A673 (cell line): ENCODE results near the gene NEDD9.

Experiments used
- EZH2 ChIP-seq: fragments of 200-600 bp; sonication (generic); IDR thresholded peaks from 2 replicates; pipeline ENCODE4 v1.6.1; 2017; ENCODE audit warnings: borderline replicate concordance, low read depth, mild to moderate bottlenecking, mixed read lengths, antibody characterized with exemption, low read length; ENCODE audit not compliant: poor library complexity, severe bottlenecking
- TF ChIP-seq, protein P1 (sequence below): fragments of 300-800, 200-600 bp; sonication (generic); conservative IDR thresholded peaks from 2 replicates; pipeline ENCODE4 v1.5.1; 2017; ENCODE audit warnings: low read depth, mild to moderate bottlenecking, antibody characterized with exemption, low read length, moderate library complexity, mixed read lengths

DNA sequence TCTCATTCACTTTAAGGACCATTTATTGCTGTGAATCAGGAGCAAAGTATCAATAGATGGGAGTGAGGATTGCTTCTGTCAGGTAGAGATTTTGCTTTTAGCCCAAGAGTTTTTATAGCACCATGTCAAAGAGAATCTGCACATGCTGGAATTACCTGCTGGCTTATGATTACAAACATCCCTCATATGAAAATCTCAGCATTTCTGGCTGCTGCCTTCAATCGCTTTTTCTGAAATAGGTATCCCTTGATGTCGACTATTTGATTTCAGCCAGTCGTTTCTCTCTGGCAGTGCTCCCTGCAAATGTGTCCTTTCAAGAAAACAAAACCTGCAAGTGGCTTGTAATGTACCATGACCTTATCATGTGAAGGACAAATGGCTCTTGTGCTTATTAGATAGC is 34.5 kb upstream of the NEDD9 start:
- no peak for TF ChIP-seq EZH2
- TF ChIP-seq, protein P1, sequence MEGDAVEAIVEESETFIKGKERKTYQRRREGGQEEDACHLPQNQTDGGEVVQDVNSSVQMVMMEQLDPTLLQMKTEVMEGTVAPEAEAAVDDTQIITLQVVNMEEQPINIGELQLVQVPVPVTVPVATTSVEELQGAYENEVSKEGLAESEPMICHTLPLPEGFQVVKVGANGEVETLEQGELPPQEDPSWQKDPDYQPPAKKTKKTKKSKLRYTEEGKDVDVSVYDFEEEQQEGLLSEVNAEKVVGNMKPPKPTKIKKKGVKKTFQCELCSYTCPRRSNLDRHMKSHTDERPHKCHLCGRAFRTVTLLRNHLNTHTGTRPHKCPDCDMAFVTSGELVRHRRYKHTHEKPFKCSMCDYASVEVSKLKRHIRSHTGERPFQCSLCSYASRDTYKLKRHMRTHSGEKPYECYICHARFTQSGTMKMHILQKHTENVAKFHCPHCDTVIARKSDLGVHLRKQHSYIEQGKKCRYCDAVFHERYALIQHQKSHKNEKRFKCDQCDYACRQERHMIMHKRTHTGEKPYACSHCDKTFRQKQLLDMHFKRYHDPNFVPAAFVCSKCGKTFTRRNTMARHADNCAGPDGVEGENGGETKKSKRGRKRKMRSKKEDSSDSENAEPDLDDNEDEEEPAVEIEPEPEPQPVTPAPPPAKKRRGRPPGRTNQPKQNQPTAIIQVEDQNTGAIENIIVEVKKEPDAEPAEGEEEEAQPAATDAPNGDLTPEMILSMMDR = no peak
